DMS79 treated with DMSO at 0.1 percent for 48 hours (cell line): ENCODE measurements around the gene OSBPL10.
"Not testable (repeated sequence)": the region's sequence is repeated elsewhere in the genome, so short reads cannot be mapped to it uniquely, and the experiment has no call there.

Source experiments
- DNase-seq: peaks from one replicate; lab custom pipeline; 2025; lab: John Stamatoyannopoulos, UW

OSBPL10 gene

DNA sequence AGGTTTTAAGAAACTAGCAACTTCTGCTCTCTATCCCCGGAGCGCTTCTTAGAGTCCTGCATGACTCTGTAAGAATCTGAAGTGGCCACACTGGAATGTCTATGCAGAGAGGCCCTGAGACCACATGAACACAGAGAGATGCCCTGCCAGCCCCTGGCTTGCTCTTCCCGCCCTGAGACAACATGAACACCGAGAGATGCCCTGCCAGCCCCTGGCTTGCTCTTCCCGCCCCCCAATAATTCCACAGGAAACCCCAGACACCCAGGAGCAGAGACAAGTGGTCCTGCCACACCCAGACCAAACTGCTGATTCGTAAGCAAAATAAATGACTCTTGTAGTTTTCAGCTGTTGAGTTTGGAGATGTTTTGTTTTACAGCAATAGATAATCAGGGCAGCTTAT lies 166.1 kb downstream of the OSBPL10 start:
- DNase-seq: no peak

DNA sequence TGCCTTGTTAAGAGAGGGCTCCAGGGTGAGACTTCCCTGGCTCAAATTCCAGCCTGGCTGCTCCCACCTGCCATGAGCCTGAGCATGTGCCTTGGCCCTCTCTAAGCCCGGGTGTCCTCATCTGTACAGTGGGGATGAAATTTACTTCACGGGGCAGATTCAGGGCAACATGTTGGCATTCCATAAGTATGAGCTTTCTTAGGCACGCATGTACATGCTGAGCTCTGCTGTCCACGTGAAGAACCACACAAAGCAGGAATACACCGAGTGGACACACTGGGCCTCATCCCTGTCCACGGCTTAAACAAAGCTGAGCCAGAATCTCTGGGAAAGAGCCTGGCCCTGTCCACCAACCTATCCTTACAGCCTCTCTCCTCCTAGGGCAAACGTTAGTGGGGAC lies 167.4 kb downstream of the OSBPL10 start:
- DNase-seq: no peak

DNA sequence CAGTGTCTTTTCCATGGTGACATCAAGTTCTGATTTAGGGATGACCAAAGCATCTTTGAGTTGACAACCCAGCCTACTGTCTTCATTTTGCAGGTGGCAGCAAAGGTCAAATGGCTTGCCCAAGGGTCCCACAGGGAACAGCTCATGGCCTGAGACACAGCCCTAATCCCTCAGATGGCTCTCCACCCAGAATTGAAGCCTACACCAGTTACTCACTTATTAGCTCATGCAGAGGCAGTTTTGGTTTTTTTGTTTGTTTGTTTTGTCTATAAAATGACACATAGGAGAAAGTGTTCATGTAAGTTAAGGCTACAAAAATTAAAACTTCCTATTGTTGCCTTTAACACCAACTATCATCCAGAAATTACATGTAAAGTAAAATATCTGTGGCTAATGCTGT lies 167.9 kb downstream of the OSBPL10 start:
- no peak for DNase-seq

DNA sequence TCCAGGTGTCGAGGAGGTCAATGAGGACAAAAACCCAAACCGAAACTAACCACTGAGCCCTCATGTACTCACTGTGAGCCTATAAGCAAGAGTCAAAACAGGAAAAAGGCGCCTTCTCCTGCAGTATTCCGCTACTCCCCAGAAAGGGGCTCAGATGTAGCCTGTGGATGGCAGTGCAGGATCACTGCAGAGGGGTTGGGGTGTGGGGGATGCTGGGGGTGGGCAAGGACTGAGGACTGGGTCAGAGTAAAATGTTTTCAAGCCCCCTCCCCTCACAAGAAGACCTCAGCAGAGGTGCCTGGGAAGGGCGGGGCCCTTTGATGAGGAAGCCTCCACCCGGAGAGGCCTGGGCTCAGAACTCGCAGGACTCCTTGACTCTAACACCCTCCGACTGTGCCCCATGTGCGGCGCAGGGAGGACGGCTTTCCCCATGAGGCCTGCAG lies 170.1 kb downstream of the OSBPL10 start:
- DNase-seq: no peak

DNA sequence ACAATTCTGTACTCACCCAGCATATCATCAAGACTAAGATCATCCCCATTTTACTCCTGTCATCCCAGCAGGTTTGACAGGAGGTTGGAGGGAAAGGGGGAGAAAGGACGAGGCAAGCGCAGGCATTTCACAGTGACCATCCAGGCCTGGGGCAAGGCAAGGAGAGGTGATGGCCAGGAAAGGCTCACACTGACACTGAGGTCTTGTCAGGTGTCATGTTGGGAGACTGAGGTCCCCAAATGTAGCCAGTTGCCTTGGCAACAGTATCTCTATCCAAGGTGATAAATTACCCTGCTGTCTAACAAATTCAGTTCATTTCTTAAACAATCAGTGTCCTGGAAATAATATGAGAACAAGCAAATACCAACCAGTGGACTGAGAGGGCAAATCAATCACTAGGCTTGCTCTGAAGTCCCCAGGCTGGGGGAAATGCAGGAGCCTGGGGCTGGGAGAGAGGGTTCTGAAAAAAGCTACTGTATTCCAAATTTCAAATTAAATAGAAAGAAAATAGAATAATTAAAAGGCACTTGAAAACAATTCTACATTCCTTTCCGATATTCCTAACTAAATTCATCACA lies 172.8 kb downstream of the OSBPL10 start:
- no peak for DNase-seq

DNA sequence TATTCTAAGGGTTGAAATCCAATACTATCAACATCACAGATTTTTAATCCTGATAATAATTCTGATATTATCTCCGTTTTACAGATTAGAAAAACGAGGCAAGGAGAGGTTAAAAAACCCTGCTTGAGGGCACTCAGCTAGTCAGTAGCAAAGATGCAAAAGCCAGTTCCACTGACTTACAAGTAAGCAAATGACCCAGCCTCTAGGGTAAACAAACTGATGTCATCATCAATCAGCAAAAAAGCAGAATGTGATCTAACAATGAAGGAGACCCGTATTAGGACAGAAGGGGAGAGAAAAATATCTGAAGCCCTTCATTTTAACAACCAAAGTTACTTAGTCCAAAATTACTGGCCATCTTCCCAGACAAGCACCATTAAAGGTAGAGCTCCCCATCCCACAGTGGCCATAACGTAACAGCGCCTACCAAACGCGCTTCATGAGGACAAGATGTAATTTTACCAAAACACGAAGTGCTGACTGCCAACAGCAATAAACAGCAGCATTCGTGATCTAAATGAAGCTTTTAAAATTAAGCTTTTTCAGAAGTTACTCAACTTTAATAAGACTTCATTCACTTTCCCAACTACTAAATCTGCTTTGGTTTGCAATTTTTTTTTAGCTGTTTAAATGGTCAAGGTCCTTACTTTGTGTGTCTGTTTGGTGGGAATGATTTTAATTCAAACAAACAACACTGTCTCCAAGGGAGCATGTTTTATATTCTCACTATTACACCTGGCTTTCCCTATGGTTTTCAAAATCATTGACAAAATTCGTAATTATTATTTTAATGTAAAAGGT lies 176.6 kb downstream of the OSBPL10 start:
- DNase-seq: no peak

DNA sequence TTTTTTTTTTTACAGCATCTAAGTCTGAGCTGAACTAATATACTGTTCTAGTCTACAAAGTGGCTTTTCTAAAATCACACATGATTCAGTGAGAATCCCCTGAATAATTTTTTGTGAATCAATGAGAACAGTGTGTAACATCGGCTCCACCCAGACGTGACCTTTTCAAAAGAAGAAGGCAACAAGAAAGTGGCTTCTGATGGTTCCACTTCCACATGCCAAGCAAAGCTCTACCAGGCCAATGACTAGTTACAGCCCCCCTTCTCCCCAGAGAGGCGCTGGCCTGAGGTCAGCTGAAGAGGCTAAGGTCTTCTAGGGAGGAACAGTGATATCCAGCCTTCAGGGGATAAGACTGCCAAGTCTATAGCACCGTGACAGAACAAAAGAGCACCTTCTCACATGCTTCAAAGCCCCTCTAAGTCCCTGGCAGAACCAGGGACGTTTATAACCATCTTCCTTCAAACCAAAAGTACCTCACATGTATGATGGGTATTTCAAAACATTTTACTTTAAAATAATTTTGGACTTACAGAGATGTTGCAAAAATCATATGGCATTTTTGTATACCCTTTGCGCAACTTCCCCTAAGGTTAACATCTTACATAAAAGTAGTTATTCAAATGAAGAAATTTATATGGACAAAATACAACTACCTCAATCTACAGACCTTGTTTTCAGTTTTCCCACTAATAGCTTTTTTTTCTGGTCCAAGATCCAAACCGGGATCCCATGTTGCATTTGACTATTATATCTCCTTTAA lies 177.9 kb downstream of the OSBPL10 start:
- DNase-seq: no peak

DNA sequence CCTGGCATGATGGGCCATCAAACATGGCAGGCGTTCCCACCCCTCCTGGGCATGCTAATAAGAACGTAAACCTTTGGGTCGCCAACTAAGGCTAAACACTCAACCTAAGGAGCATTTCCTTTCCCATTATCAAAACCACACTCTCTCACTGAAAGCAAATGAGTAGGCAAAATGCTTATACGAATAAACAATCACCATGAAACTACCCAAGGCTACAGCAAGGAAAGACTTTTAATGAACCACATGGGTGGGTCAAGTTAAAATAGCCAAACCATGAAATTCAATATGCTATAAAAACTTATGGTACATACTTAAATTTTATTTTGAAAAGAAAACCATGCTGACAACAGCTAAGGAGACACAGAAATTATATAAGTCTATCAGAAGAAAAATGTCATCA lies 180.6 kb downstream of the OSBPL10 start:
- no peak for DNase-seq

DNA sequence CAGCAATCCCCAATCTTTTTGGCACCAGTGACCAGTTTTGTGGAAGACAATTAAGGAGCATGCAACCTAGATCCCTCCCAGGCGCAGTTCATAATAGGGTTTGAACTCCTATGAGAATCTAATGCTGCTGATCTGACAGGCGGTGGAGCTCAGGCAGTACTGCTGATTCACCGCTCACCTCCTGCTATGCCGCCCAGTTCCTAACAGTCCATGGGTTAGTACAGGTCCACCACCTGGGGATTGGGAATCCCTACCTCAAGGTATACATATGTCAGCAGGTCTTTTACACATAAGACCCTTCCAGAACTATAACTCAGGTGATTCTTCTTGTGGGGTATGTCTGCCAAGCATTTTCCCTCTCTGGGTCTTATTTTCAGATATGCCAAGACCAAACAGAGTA lies 182.2 kb downstream of the OSBPL10 start:
- DNase-seq: no peak

DNA sequence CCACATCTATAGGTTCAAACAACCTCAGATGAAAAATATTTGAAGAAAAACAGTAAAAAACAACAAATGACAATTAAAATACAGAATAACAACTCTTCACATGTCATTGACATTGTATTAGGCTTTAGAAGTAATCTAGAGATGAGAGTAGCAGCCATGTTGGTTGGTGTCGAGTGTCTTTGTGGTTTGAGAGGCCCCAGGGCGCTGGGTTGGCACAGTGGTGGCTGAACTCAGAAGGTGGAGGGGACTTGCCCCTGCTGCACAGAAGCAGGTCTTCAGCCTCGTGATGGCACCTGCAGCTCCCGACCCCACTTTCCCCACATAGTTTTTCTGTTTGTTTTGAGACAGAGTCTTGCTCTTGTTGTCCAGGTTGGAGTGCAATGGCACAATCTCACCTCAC lies 187.2 kb downstream of the OSBPL10 start:
- no peak for DNase-seq

DNA sequence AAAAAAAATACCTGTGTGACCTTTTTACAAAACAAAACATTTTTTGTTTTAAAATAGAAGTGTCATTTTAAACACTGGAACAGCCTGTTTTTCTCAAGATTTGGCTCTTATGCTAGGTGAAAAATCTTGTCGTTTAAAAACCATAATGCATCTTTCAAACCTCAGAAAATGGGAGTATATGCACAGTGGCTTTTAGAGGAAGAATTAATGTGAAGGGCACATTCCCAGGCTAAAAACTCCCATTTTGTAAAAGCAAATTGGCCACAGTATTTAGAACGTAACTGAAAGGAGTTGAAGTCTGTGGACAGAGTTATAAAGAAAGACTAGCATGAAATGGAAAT lies 190.0 kb downstream of the OSBPL10 start:
- no peak for DNase-seq

DNA sequence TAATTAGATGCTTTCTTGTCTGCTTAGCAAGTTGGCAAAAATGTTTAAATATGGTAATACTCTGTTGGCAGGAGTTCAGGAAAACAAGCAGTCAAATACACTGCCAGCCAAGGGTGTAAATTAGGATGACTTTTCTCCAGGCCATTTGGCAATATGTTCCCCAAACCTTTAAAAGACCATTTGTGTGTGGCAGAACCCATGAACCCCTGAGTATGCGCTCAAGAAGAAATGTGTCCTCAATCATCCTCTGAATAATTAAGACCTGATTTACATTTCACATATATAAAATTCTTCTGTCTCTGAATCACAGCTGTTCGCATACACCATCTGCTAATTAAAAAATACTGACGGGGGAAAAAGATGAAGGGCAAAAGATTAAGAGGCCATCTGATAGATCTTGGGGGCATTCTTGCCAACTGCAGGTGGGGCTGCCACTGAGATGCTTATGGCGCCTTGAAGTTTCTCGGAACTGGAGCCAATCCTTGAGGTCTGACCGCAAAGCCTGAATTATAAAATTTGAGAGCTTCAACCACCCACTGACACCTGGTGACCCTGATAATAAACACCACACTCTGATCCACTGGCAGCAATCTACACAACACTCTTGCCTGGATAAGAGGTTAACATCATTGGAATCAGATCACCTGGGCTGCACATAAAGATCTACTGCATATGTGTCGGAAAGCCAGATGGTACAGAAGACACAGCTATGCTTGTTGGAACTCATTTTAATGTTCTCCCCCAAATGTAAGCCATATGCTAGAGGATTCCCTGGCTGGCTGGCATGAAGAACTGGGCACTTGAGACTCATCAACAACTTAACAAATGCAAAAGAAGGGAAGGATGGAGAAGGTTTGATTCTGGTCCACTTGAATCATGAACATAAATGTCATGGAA lies 190.6 kb downstream of the OSBPL10 start:
- DNase-seq: peak; percentile 28

DNA sequence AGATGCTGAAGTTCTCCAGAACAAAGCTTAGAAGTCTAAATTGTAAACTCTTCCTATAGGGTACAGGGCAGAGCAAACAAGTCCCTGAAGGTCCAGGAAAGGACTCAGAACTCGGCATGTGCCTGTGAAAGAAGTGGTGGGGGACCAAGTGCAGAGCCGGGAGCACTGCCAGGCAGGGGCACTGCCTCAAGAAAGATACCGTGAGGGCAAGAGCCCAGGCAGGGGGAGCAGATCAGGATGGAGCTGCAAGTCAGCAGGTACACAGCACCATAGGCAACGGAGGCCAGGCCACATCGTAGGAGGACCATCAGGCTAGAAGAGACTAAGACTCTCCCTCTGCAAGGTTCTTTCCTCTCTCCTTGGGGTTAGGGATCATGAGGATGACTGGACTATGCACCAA lies 191.6 kb downstream of the OSBPL10 start:
- no peak for DNase-seq

DNA sequence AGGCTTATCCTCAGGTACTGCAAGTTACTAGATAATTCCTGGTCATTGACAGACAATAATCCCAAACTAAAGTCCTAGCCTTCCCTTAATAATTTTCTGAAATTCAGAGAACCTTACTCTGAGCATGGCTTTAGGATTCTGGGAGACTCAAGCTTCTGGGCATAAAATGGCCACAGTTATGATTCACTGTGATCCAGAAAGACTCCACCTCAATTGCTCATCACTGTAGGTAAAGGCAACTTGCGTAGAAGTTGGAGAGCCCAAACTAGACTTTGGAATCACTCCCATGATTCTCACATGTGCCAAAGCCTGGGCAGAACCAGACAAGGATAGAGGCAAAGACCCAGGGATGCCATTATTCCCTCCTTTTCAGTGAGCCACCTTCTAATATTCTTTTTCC lies 195.3 kb downstream of the OSBPL10 start:
- no peak for DNase-seq

DNA sequence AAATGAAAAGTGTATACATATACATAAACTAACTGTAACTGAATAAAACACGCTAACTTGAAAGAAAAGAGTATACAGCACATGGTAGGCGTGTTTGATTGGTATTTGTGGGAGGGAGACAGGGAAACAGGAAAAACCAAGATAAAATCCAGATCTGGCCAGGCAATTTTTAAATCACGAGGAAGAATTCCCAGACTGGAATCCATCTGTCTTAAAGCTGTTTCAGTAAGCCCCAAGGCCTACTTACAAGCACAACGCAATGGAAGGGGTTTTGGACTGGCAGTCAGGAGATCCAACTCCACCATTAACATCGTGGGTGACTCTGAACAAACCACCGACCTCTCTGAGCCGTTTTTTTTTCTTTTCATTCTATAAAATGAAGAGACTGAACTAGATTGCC lies 195.8 kb downstream of the OSBPL10 start:
- DNase-seq: no peak

DNA sequence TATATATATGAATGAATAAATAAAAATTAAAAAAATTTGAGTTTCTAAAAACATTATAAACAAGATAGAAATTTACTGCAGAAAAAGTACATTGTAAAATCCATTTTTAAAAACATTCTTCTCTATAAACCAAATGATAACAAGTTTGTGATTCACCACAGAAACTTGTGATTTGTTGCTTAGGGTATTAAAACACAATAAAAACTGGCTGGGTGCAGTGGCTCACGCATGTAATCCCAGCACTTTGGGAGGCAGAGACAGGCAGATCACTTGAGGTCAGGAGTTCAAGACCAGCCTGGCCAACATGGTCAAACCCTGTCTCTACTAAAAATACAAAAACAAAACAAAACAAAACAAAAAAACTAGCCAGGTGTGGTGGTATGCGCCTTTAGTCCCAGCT lies 197.2 kb downstream of the OSBPL10 start:
- not testable (repeated sequence) for DNase-seq

DNA sequence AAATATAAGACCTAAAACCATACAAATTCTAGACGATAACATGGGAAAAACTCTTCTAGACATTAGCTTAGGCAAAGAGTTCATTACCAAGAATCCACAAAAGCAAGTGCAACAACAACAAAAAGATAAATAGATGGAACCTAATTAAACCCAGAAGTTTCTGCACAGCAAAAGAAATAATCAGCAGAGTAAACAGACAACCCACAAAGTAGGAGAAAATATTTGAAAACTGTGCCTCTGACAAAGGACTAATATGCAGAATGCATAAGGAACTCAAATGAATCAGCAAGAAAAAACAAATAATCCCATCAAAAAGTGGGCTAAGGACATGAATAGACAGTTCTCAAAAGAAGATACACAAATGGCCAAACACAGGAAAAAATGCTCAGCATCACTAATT lies 198.8 kb downstream of the OSBPL10 start:
- DNase-seq: not testable (repeated sequence)

DNA sequence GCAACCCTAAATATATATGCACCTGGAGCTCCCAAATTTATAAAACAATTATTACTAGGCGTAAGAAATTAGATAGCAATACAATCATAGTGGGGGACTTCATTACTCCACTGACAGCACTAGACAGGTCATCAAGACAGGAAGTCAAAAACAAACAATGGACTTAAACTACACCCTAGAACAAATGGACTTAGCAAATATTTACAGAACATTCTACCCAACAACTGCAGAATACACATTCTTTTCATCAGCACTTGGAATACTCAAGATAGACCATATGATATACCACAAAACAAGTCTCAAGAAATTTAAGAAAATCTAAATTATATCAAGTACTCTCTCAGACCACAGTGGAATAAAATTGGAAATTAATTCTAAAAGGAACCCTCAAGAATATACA lies 201.5 kb downstream of the OSBPL10 start:
- no peak for DNase-seq

DNA sequence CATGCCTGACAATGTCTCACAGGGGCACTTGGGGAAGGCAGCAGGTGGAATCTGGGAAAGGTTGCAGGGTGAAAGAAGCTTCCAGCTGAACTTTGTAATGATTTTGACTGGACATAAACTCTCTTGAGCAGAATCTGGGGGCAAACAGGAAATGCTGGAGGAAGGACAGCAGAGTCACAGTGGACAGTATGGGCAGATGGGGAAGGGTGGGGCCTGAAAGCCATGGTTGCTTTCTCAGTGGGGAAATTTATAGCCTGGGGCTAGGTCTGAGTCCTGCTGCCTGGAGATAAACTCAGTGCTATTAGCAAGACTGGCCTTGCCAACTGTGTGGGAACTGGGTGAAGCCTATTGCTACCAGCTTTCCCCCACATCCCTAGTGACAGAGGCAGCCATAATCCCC lies 203.2 kb downstream of the OSBPL10 start:
- DNase-seq: no peak

DNA sequence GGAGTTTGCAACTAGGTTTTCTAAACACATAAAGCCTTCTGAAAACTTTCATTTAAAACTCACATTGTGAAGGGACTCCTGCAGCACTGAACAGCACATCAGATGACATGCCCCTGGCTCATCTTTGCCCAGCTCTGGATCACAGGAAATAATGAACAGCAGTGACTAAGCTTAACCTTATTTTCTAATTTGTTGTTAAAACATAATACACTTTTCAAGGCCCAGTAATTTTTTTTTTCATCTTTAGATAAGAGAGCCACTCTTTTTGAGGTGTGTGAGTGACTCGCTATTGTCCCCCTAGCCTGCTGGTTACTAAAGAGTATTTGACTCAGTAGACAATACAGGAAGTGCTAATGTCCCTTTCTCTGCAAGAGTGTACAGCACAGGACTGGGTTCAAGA lies 204.0 kb downstream of the OSBPL10 start:
- DNase-seq: no peak

DNA sequence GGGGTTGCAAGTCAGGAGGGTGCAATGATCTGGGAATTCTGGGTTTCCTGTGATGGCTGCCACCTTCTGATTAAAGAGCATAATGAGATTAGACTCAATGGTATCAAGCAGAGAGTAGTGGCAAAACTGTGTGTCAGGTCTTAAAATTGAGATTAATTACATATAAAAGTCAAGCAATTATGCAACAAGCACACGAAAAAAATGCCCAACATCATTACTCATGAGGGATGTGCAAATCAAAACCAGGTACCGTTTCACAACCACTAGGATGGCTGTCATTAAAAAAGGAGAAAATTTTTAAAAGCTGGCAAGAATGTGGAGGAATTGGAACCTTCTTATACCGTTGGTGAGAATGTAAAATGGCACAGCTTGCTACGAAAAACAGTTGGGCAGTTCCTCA lies 205.0 kb downstream of the OSBPL10 start:
- no peak for DNase-seq

DNA sequence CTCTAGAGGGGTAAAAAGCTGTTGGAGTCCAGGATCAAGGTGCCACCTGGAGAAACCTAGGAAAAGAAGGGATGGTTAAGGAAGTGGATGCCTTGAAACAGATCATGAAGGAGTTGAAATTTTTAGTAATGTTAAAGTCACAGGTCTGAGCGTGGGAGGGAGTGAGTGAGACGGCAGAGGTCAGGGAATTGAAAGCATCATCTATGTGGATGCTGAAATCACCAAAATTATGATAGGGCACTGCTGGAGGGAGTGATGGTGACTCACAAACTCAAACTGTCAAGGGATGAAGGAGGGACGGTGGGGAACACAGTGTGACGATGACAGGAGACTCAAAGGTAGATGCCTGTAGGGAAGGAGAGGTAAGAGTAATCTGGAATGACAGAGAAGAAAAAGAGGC lies 205.7 kb downstream of the OSBPL10 start:
- no peak for DNase-seq
